ENCODE results near the gene AMBRA1.

AMBRA1 gene

GRCh38 chr11:46356924-46357482 is 236.8 kb downstream of the AMBRA1 start:
- DNase-seq (ENCODE audit: low read depth in 2 of 2, low spot score in 1 of 2), result no peak

GRCh38 chr11:46353698-46354097 is 240.1 kb downstream of the AMBRA1 start:
- DNase-seq (ENCODE audit: low read depth in 2 of 2, low spot score in 1 of 2), result no peak

- DNase-seq (ENCODE audit: low read depth in 2 of 2, low spot score in 1 of 2), result peak; percentile 50 to 67
Observed at GRCh38 chr11:46352063-46352841, 241.6 kb downstream of the AMBRA1 start.

GRCh38 chr11:46351606-46352005 is 242.2 kb downstream of the AMBRA1 start:
- no peak for DNase-seq (ENCODE audit: low read depth in 2 of 2, low spot score in 1 of 2)

- no peak for DNase-seq (ENCODE audit: low read depth in 2 of 2, low spot score in 1 of 2)
Observed at GRCh38 chr11:46351148-46351547, 242.7 kb downstream of the AMBRA1 start.

- DNase-seq (ENCODE audit: low read depth in 2 of 2, low spot score in 1 of 2), result no peak
Observed at GRCh38 chr11:46350695-46351094, 243.1 kb downstream of the AMBRA1 start.

- peak in 1 of 2 donors; percentile 42 for DNase-seq (ENCODE audit: low read depth in 2 of 2, low spot score in 1 of 2)
Observed at GRCh38 chr11:46348566-46349401, 245.0 kb downstream of the AMBRA1 start.

GRCh38 chr11:46347637-46348311 is 246.0 kb downstream of the AMBRA1 start:
- no peak for DNase-seq (ENCODE audit: low read depth in 2 of 2, low spot score in 1 of 2)

- DNase-seq (ENCODE audit: low read depth in 2 of 2, low spot score in 1 of 2), result peak; percentile 73 to 80
Observed at GRCh38 chr11:46346886-46347636, 246.8 kb downstream of the AMBRA1 start, which contains the start of gene DGKZ. TSS of gene DGKZ (plus strand) at chr11:46347463. CDS start at chr11:46347660, 197 bp downstream.

Data from stimulated activated CD8-positive, alpha-beta memory T cell treated with anti-CD3 and anti-CD28 coated beads, Interleukin-4, amount 100 ng/mL, for 1 hour (primary cell).